ENCODE measurements around the gene IQSEC1.

IQSEC1 gene

GRCh38 chr3:13116426-13116825, 43.2 kb upstream of the IQSEC1 start:
- Histone ChIP-seq H3K9me3 (ENCODE audit: control extremely low read depth in 1 of 5, control insufficient read depth in 4 of 5, insufficient read depth in 2 of 5, low read depth in 1 of 5, low read length in 4 of 5) (no peaks in the 10 kb centered on the region), H3K4me1 (ENCODE audit: control extremely low read depth in 1 of 4, control insufficient read depth in 4 of 4, insufficient read depth in 4 of 4, low read length in 3 of 4) (peaks cover 0 to 2% (median under 1%) of the 10 kb centered on the region in 4 experiments), H3K4me3 (ENCODE audit: control insufficient read depth in 1 of 7, extremely low read depth in 1 of 7, insufficient read depth in 4 of 7, low read depth in 2 of 7, low read length in 6 of 7) (no peak overlapping the region), H3K27me3 (replicated peaks in 2 of 5; ENCODE audit: control insufficient read depth in 4 of 5, insufficient read depth in 5 of 5, low read length in 4 of 5) (no peaks in the 10 kb centered on the region), H3K36me3 (ENCODE audit: control insufficient read depth in 4 of 4, insufficient read depth in 4 of 4, low read length in 3 of 4) (no peaks in the 10 kb centered on the region), H3K27ac (ENCODE audit: insufficient read depth in 1 of 2, low read depth in 1 of 2, low read length in 2 of 2, poor library complexity in 1 of 2, severe bottlenecking in 2 of 2) (no peak overlapping the region)
- POLR2A ChIA-PET, result no interaction called here
- WGBS (ENCODE audit: insufficient coverage), result 93% methylated on average over 6 of the region's 8 CpGs
- DNase-seq, result no peak
- CTCF ChIA-PET, result interaction anchor here (1.3 kb wide), 1 partner anchor 8 kb away, joined by 4 read pairs; no protein-coding TSS in a partner anchor

DNA sequence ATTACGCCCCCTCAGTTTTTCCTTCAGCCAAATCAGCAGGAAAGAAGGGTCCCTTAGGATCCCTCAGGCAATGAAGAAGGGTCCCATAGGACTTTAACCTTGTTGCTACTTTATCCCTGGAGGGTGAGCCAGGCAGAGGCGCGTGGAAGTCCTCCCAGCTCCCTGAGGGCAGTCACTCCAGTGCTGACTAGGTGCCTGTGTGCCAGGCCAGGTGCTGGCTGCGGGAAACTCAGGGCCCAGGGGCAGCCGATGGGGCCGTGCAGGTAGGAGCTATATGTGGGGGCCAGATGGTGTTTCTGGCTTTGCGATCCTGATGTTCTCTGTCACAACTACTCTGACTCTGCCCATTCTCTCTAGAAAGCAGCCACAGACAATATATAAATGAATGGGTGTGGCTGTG, 42.8 kb upstream of the IQSEC1 start:
- CTCF ChIA-PET, result interaction anchor here (1.3 kb wide), 1 partner anchor 8 kb away, joined by 4 read pairs; no protein-coding TSS in a partner anchor
- Histone ChIP-seq H3K4me3 (ENCODE audit: control insufficient read depth in 1 of 7, extremely low read depth in 1 of 7, insufficient read depth in 4 of 7, low read depth in 2 of 7, low read length in 6 of 7) (no peak overlapping the region), H3K4me1 (ENCODE audit: control extremely low read depth in 1 of 4, control insufficient read depth in 4 of 4, insufficient read depth in 4 of 4, low read length in 3 of 4) (peaks cover 0 to 6% (median 5%) of the 10 kb centered on the region in 4 experiments), H3K36me3 (ENCODE audit: control insufficient read depth in 4 of 4, insufficient read depth in 4 of 4, low read length in 3 of 4) (no peaks in the 10 kb centered on the region), H3K9me3 (ENCODE audit: control extremely low read depth in 1 of 5, control insufficient read depth in 4 of 5, insufficient read depth in 2 of 5, low read depth in 1 of 5, low read length in 4 of 5) (no peaks in the 10 kb centered on the region), H3K27ac (ENCODE audit: insufficient read depth in 1 of 2, low read depth in 1 of 2, low read length in 2 of 2, poor library complexity in 1 of 2, severe bottlenecking in 2 of 2) (no peak overlapping the region), H3K27me3 (replicated peaks in 2 of 5; ENCODE audit: control insufficient read depth in 4 of 5, insufficient read depth in 5 of 5, low read length in 4 of 5) (peaks cover 0 to 2% (median 0%) of the 10 kb centered on the region in 5 experiments)
- WGBS (ENCODE audit: insufficient coverage), result 98% methylated on average over 3 of the region's 7 CpGs
- POLR2A ChIA-PET, result no interaction called here
- DNase-seq, result no peak

GRCh38 chr3:13115576-13115910, 42.3 kb upstream of the IQSEC1 start:
- CTCF ChIA-PET, result interaction anchor here (0.8 to 1.3 kb wide), 2 partner anchors 9 to 129 kb away, joined by 3 to 4 read pairs; no protein-coding TSS in a partner anchor
- Histone ChIP-seq H3K4me3 (ENCODE audit: control insufficient read depth in 1 of 7, extremely low read depth in 1 of 7, insufficient read depth in 4 of 7, low read depth in 2 of 7, low read length in 6 of 7) (no peak overlapping the region), H3K27me3 (replicated peaks in 2 of 5; ENCODE audit: control insufficient read depth in 4 of 5, insufficient read depth in 5 of 5, low read length in 4 of 5) (peaks cover 0 to 2% (median 0%) of the 10 kb centered on the region in 5 experiments), H3K36me3 (ENCODE audit: control insufficient read depth in 4 of 4, insufficient read depth in 4 of 4, low read length in 3 of 4) (no peaks in the 10 kb centered on the region), H3K27ac (ENCODE audit: insufficient read depth in 1 of 2, low read depth in 1 of 2, low read length in 2 of 2, poor library complexity in 1 of 2, severe bottlenecking in 2 of 2) (no peak overlapping the region), H3K4me1 (ENCODE audit: control extremely low read depth in 1 of 4, control insufficient read depth in 4 of 4, insufficient read depth in 4 of 4, low read length in 3 of 4) (peaks cover 0 to 10% (median 9%) of the 10 kb centered on the region in 4 experiments), H3K9me3 (ENCODE audit: control extremely low read depth in 1 of 5, control insufficient read depth in 4 of 5, insufficient read depth in 2 of 5, low read depth in 1 of 5, low read length in 4 of 5) (no peaks in the 10 kb centered on the region)
- no peak for DNase-seq
- 93% methylated on average over 8 of the region's 8 CpGs for WGBS (ENCODE audit: insufficient coverage)
- POLR2A ChIA-PET, result no interaction called here

- Histone ChIP-seq H3K27ac (ENCODE audit: insufficient read depth in 1 of 2, low read depth in 1 of 2, low read length in 2 of 2, poor library complexity in 1 of 2, severe bottlenecking in 2 of 2) (no peak overlapping the region), H3K9me3 (ENCODE audit: control extremely low read depth in 1 of 5, control insufficient read depth in 4 of 5, insufficient read depth in 2 of 5, low read depth in 1 of 5, low read length in 4 of 5) (no peaks in the 10 kb centered on the region), H3K36me3 (ENCODE audit: control insufficient read depth in 4 of 4, insufficient read depth in 4 of 4, low read length in 3 of 4) (no peaks in the 10 kb centered on the region), H3K27me3 (replicated peaks in 2 of 5; ENCODE audit: control insufficient read depth in 4 of 5, insufficient read depth in 5 of 5, low read length in 4 of 5) (peaks cover 0 to 2% (median 0%) of the 10 kb centered on the region in 5 experiments), H3K4me1 (ENCODE audit: control extremely low read depth in 1 of 4, control insufficient read depth in 4 of 4, insufficient read depth in 4 of 4, low read length in 3 of 4) (peaks cover 0 to 15% (median 12%) of the 10 kb centered on the region in 4 experiments), H3K4me3 (ENCODE audit: control insufficient read depth in 1 of 7, extremely low read depth in 1 of 7, insufficient read depth in 4 of 7, low read depth in 2 of 7, low read length in 6 of 7) (no peak overlapping the region)
- 93% methylated on average over 13 of the region's 14 CpGs for WGBS (ENCODE audit: insufficient coverage)
- POLR2A ChIA-PET, result no interaction called here
- DNase-seq, result no peak
- CTCF ChIA-PET, result interaction anchor here (0.8 to 2.2 kb wide), 2 partner anchors 23 to 128 kb away, joined by 3 to 7 read pairs; no protein-coding TSS in a partner anchor
These were observed 41.8 kb upstream of the IQSEC1 start for GRCh38 chr3:13114811-13115575.

- POLR2A ChIA-PET, result no interaction called here
- Histone ChIP-seq H3K4me3 (ENCODE audit: control insufficient read depth in 1 of 7, extremely low read depth in 1 of 7, insufficient read depth in 4 of 7, low read depth in 2 of 7, low read length in 6 of 7) (no peak overlapping the region), H3K27ac (ENCODE audit: insufficient read depth in 1 of 2, low read depth in 1 of 2, low read length in 2 of 2, poor library complexity in 1 of 2, severe bottlenecking in 2 of 2) (no peak overlapping the region), H3K27me3 (replicated peaks in 2 of 5; ENCODE audit: control insufficient read depth in 4 of 5, insufficient read depth in 5 of 5, low read length in 4 of 5) (peaks cover 0 to 2% (median 0%) of the 10 kb centered on the region in 5 experiments), H3K9me3 (ENCODE audit: control extremely low read depth in 1 of 5, control insufficient read depth in 4 of 5, insufficient read depth in 2 of 5, low read depth in 1 of 5, low read length in 4 of 5) (no peaks in the 10 kb centered on the region), H3K36me3 (ENCODE audit: control insufficient read depth in 4 of 4, insufficient read depth in 4 of 4, low read length in 3 of 4) (no peaks in the 10 kb centered on the region), H3K4me1 (ENCODE audit: control extremely low read depth in 1 of 4, control insufficient read depth in 4 of 4, insufficient read depth in 4 of 4, low read length in 3 of 4) (peaks cover 0 to 15% (median 12%) of the 10 kb centered on the region in 4 experiments)
- WGBS (ENCODE audit: insufficient coverage), result 95% methylated on average over 25 of the region's 27 CpGs
- CTCF ChIA-PET, result interaction anchor here (2.2 kb wide), 1 partner anchor 22 kb away, joined by 7 read pairs; no protein-coding TSS in a partner anchor
- DNase-seq, result peak in 1 of 3 donors; percentile 22
These were observed 40.4 kb upstream of the IQSEC1 start for GRCh38 chr3:13113346-13114330.

- ChIA-PET POLR2A (no interaction called here), CTCF (interaction anchor here (1.0 to 2.2 kb wide), 3 partner anchors 20 to 29 kb away, joined by 3 to 7 read pairs (median 3); no protein-coding TSS in a partner anchor)
- H3K36me3 ChIP-seq (ENCODE audit: control insufficient read depth in 4 of 4, insufficient read depth in 4 of 4, low read length in 3 of 4), result no peaks in the 10 kb centered on the region
- no peak overlapping the region for H3K4me3 ChIP-seq (ENCODE audit: control insufficient read depth in 1 of 7, extremely low read depth in 1 of 7, insufficient read depth in 4 of 7, low read depth in 2 of 7, low read length in 6 of 7)
- 85% methylated on average over 16 of the region's 16 CpGs for WGBS (ENCODE audit: insufficient coverage)
- no peak for DNase-seq
- no peak overlapping the region for H3K27ac ChIP-seq (ENCODE audit: insufficient read depth in 1 of 2, low read depth in 1 of 2, low read length in 2 of 2, poor library complexity in 1 of 2, severe bottlenecking in 2 of 2)
- peaks cover 0 to 15% (median 12%) of the 10 kb centered on the region in 4 experiments for H3K4me1 ChIP-seq (ENCODE audit: control extremely low read depth in 1 of 4, control insufficient read depth in 4 of 4, insufficient read depth in 4 of 4, low read length in 3 of 4)
- no peaks in the 10 kb centered on the region for H3K9me3 ChIP-seq (ENCODE audit: control extremely low read depth in 1 of 5, control insufficient read depth in 4 of 5, insufficient read depth in 2 of 5, low read depth in 1 of 5, low read length in 4 of 5)
- peaks cover 0 to 2% (median 0%) of the 10 kb centered on the region in 5 experiments for H3K27me3 ChIP-seq (replicated peaks in 2 of 5; ENCODE audit: control insufficient read depth in 4 of 5, insufficient read depth in 5 of 5, low read length in 4 of 5)
These were observed 39.5 kb upstream of the IQSEC1 start for GRCh38 chr3:13112521-13113345.
